ENCODE measurements around the gene HK3.
"Not testable (repeated sequence)": the region's sequence is repeated elsewhere in the genome, so short reads cannot be mapped to it uniquely, and the experiment has no call there.

HK3 gene

GRCh38 chr5:176880366-176881020 lies 18.7 kb downstream of the HK3 start:
- no peaks in the 10 kb centered on the region for H3K36me3 Mint-ChIP-seq
- no peak overlapping the region for H3K27ac Mint-ChIP-seq
- H3K9me3 Mint-ChIP-seq (ENCODE audit: low read depth) = no peaks in the 10 kb centered on the region
- H3K4me1 Mint-ChIP-seq (ENCODE audit: low read depth) = peaks cover 9% of the 10 kb centered on the region
- H3K27me3 Mint-ChIP-seq = peaks cover 9% of the 10 kb centered on the region
- no peak overlapping the region for H3K4me3 Mint-ChIP-seq

GRCh38 chr5:176879663-176880361 lies 19.3 kb downstream of the HK3 start:
- no peaks in the 10 kb centered on the region for H3K9me3 Mint-ChIP-seq (ENCODE audit: low read depth)
- H3K4me1 Mint-ChIP-seq (ENCODE audit: low read depth) = peaks cover 11% of the 10 kb centered on the region
- H3K27ac Mint-ChIP-seq = no peak overlapping the region
- H3K4me3 Mint-ChIP-seq = no peak overlapping the region
- no peaks in the 10 kb centered on the region for H3K36me3 Mint-ChIP-seq
- H3K27me3 Mint-ChIP-seq = peaks cover 15% of the 10 kb centered on the region

- Mint-ChIP-seq H3K9me3 (ENCODE audit: low read depth) (no peaks in the 10 kb centered on the region), H3K27ac (no peak overlapping the region), H3K4me3 (no peak overlapping the region), H3K4me1 (ENCODE audit: low read depth) (peaks cover 11% of the 10 kb centered on the region), H3K27me3 (peaks cover 16% of the 10 kb centered on the region), H3K36me3 (no peaks in the 10 kb centered on the region)
Measured at GRCh38 chr5:176878906-176879662, 20.1 kb downstream of the HK3 start.

GRCh38 chr5:176878463-176878862 lies 20.7 kb downstream of the HK3 start:
- peaks cover 16% of the 10 kb centered on the region for H3K27me3 Mint-ChIP-seq
- H3K4me1 Mint-ChIP-seq (ENCODE audit: low read depth) = peaks cover 11% of the 10 kb centered on the region
- H3K36me3 Mint-ChIP-seq = no peaks in the 10 kb centered on the region
- no peak overlapping the region for H3K4me3 Mint-ChIP-seq
- H3K27ac Mint-ChIP-seq = no peak overlapping the region
- no peaks in the 10 kb centered on the region for H3K9me3 Mint-ChIP-seq (ENCODE audit: low read depth)

GRCh38 chr5:176877793-176878331 lies 21.3 kb downstream of the HK3 start:
- Mint-ChIP-seq H3K27me3 (peaks cover 16% of the 10 kb centered on the region), H3K36me3 (no peaks in the 10 kb centered on the region), H3K4me1 (ENCODE audit: low read depth) (peaks cover 13% of the 10 kb centered on the region), H3K9me3 (ENCODE audit: low read depth) (no peaks in the 10 kb centered on the region), H3K27ac (no peak overlapping the region), H3K4me3 (no peak overlapping the region)

GRCh38 chr5:176876506-176877431 lies 22.4 kb downstream of the HK3 start:
- Mint-ChIP-seq H3K4me3 (no peak overlapping the region), H3K27me3 (peaks cover 16% of the 10 kb centered on the region)

GRCh38 chr5:176875783-176876505 lies 23.2 kb downstream of the HK3 start:
- Mint-ChIP-seq H3K36me3 (no peaks in the 10 kb centered on the region), H3K27me3 (peaks cover 16% of the 10 kb centered on the region), H3K4me3 (no peak overlapping the region), H3K27ac (no peak overlapping the region), H3K4me1 (ENCODE audit: low read depth) (peaks cover 13% of the 10 kb centered on the region), H3K9me3 (ENCODE audit: low read depth) (no peaks in the 10 kb centered on the region)

More at GRCh38 chr5:176876506-176877431, 22.4 kb downstream of the HK3 start:
- no peaks in the 10 kb centered on the region for H3K9me3 Mint-ChIP-seq (ENCODE audit: low read depth)
- peaks cover 13% of the 10 kb centered on the region for H3K4me1 Mint-ChIP-seq (ENCODE audit: low read depth)
- no peak overlapping the region for H3K27ac Mint-ChIP-seq
- H3K36me3 Mint-ChIP-seq = no peaks in the 10 kb centered on the region

- no peaks in the 10 kb centered on the region for H3K9me3 Mint-ChIP-seq (ENCODE audit: low read depth)
- peaks cover 14% of the 10 kb centered on the region for H3K4me1 Mint-ChIP-seq (ENCODE audit: low read depth)
- no peaks in the 10 kb centered on the region for H3K36me3 Mint-ChIP-seq
- H3K4me3 Mint-ChIP-seq = no peak overlapping the region
- peaks cover 16% of the 10 kb centered on the region for H3K27me3 Mint-ChIP-seq
- H3K27ac Mint-ChIP-seq = no peak overlapping the region
Measured at GRCh38 chr5:176875014-176875550, 24.1 kb downstream of the HK3 start.

- Mint-ChIP-seq H3K36me3 (no peaks in the 10 kb centered on the region), H3K27me3 (peaks cover 16% of the 10 kb centered on the region), H3K4me1 (ENCODE audit: low read depth) (peaks cover 14% of the 10 kb centered on the region), H3K4me3 (no peak overlapping the region), H3K27ac (no peak overlapping the region), H3K9me3 (ENCODE audit: low read depth) (no peaks in the 10 kb centered on the region)
Measured at GRCh38 chr5:176874198-176874780, 24.9 kb downstream of the HK3 start.

- Mint-ChIP-seq H3K9me3 (ENCODE audit: low read depth) (no peaks in the 10 kb centered on the region), H3K27me3 (peaks cover 16% of the 10 kb centered on the region), H3K36me3 (no peaks in the 10 kb centered on the region), H3K4me1 (ENCODE audit: low read depth) (peaks cover 14% of the 10 kb centered on the region), H3K27ac (no peak overlapping the region), H3K4me3 (no peak overlapping the region)
Measured at GRCh38 chr5:176873541-176874172, 25.5 kb downstream of the HK3 start.

GRCh38 chr5:176873011-176873410 lies 26.1 kb downstream of the HK3 start:
- not testable (repeated sequence) for H3K9me3 Mint-ChIP-seq (ENCODE audit: low read depth); H3K4me3 Mint-ChIP-seq; H3K36me3 Mint-ChIP-seq; H3K27ac Mint-ChIP-seq
- Mint-ChIP-seq H3K27me3 (peaks cover 16% of the 10 kb centered on the region), H3K4me1 (ENCODE audit: low read depth) (peaks cover 14% of the 10 kb centered on the region)

GRCh38 chr5:176872586-176872985 lies 26.6 kb downstream of the HK3 start:
- not testable (repeated sequence) for H3K9me3 Mint-ChIP-seq (ENCODE audit: low read depth); H3K4me3 Mint-ChIP-seq; H3K36me3 Mint-ChIP-seq; H3K27ac Mint-ChIP-seq
- Mint-ChIP-seq H3K4me1 (ENCODE audit: low read depth) (peaks cover 14% of the 10 kb centered on the region), H3K27me3 (peaks cover 16% of the 10 kb centered on the region)

GRCh38 chr5:176870644-176871043 lies 28.5 kb downstream of the HK3 start:
- not testable (repeated sequence) for H3K27ac Mint-ChIP-seq

More at GRCh38 chr5:176870644-176871043, 28.5 kb downstream of the HK3 start:
- H3K36me3 Mint-ChIP-seq; H3K4me1 Mint-ChIP-seq (ENCODE audit: low read depth); H3K4me3 Mint-ChIP-seq; H3K9me3 Mint-ChIP-seq (ENCODE audit: low read depth): not testable (repeated sequence)
- peaks cover 13% of the 10 kb centered on the region for H3K27me3 Mint-ChIP-seq
